ENCODE measurements around the gene NCKAP5. TPM values are rescaled to one million over a fixed set of nuclear protein-coding genes. Genes with fewer than 3 reads are reported as not detected.

Gene NCKAP5
- total RNA-seq, 2 donors from 2014 or later = 2.0 to 7.1 TPM

DNA sequence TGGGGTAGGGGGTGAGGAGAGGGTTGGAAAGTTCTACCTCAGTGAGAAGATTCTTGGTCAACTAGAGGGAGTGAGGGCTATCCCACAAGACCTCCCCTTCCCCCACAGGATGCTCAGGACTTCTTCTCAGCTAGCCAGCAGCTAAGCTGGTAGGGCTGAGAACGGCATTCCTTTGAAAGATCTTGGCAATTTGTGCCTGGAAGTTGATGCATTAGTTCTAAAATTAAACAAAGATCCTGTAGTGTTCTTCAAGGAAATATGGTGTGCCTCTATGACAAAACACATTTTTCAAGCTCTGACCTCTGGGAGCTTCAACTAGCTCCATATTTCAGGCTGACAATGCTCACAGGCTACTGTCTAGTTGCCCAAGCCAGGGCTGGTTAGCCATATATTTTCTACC is 900.6 kb downstream of the NCKAP5 start:
- no peaks in the 10 kb centered on the region for H3K4me1 ChIP-seq (replicated peaks)
- WGBS = 48% methylated on average over 1 of the region's 1 CpG
- H3K36me3 ChIP-seq = no peaks in the 10 kb centered on the region
- no peak for DNase-seq (ENCODE audit: low spot score)
- intact Hi-C loops (cut with DNase I) = no loop called here
- no peak overlapping the region for H3K27ac ChIP-seq
- TF ChIP-seq POLR2A (IDR thresholded peaks at IDR 0.05) (no peak), POLR2AphosphoS5 (IDR thresholded peaks at IDR 0.05) (no peak)
- TF ChIP-seq, protein P1, sequence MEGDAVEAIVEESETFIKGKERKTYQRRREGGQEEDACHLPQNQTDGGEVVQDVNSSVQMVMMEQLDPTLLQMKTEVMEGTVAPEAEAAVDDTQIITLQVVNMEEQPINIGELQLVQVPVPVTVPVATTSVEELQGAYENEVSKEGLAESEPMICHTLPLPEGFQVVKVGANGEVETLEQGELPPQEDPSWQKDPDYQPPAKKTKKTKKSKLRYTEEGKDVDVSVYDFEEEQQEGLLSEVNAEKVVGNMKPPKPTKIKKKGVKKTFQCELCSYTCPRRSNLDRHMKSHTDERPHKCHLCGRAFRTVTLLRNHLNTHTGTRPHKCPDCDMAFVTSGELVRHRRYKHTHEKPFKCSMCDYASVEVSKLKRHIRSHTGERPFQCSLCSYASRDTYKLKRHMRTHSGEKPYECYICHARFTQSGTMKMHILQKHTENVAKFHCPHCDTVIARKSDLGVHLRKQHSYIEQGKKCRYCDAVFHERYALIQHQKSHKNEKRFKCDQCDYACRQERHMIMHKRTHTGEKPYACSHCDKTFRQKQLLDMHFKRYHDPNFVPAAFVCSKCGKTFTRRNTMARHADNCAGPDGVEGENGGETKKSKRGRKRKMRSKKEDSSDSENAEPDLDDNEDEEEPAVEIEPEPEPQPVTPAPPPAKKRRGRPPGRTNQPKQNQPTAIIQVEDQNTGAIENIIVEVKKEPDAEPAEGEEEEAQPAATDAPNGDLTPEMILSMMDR (IDR thresholded peaks at IDR 0.05) = no peak
- H3K9me3 ChIP-seq = no peaks in the 10 kb centered on the region
- H3K27me3 ChIP-seq (replicated peaks; ENCODE audit: insufficient read depth) = no peaks in the 10 kb centered on the region
- no peak overlapping the region for H3K4me3 ChIP-seq

DNA sequence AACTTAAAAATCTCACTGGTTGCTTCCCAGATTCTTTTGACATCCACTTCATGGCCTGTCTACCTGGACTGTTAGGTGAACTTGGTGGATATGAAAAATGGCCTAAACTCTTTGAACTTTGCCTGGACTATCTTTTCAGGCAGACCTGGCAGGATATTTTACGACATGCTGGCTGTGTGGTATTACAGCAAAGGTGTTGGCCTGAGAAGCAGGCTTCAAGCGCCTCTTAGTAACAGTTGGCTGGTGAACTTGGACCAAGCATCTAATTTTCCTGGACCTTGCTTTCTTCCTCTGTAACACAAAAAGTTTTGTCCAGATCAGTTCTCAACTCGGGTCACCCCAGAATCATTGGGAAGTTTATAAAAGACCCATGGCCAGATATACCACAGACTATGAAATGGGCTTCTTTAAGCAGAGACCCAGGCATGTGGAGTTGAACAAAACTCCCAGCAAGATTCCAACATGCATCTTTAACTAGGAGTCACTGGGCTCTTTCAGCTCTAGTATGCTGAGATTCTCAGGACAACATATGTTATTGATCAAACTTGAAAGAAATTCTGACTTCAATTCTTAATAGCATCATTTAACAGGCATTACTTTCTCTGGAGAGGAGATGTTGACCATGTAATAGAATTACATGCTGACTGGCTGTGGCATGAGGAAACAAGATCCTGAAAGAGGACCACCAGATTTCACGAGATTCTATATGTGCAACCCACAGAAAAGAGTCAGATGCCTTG is 902.7 kb downstream of the NCKAP5 start:
- TF ChIP-seq POLR2A (IDR thresholded peaks at IDR 0.05) (no peak), POLR2AphosphoS5 (IDR thresholded peaks at IDR 0.05) (no peak)
- TF ChIP-seq, protein P1 (IDR thresholded peaks at IDR 0.05) = no peak
- Histone ChIP-seq H3K27ac (no peak overlapping the region), H3K4me1 (replicated peaks) (no peaks in the 10 kb centered on the region), H3K9me3 (no peaks in the 10 kb centered on the region), H3K4me3 (no peak overlapping the region), H3K27me3 (replicated peaks; ENCODE audit: insufficient read depth) (no peaks in the 10 kb centered on the region), H3K36me3 (no peaks in the 10 kb centered on the region)
- intact Hi-C loops (cut with DNase I) = no loop called here
- 91% methylated on average over 4 of the region's 4 CpGs for WGBS
- DNase-seq (ENCODE audit: low spot score) = no peak

DNA sequence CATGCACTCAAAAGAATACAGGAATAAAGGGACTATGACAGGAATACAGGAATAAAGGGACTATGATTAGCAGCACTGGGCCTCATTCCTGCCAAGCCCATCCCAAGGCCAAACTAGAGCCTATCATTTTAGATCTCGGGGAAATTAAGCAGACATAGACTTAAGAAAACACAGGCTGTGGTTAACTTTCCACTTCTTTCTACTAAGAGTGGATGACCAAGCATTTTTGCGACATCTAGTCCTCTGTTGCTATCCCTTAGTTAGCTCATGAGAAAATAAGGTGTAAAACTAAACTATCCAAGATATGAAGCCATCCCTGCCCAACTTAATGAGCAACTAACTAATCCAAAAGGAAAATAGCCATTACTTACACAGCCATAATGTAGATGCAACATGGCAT is 904.2 kb downstream of the NCKAP5 start:
- H3K36me3 ChIP-seq = no peaks in the 10 kb centered on the region
- H3K4me3 ChIP-seq = no peak overlapping the region
- TF ChIP-seq POLR2AphosphoS5 (IDR thresholded peaks at IDR 0.05) (no peak), POLR2A (IDR thresholded peaks at IDR 0.05) (no peak)
- TF ChIP-seq, protein P1 (IDR thresholded peaks at IDR 0.05) = no peak
- no peak overlapping the region for H3K27ac ChIP-seq
- no peaks in the 10 kb centered on the region for H3K4me1 ChIP-seq (replicated peaks)
- intact Hi-C loops (cut with DNase I) = no loop called here
- H3K27me3 ChIP-seq (replicated peaks; ENCODE audit: insufficient read depth) = no peaks in the 10 kb centered on the region
- no peaks in the 10 kb centered on the region for H3K9me3 ChIP-seq
- 81% methylated on average over 2 of the region's 2 CpGs for WGBS
- no peak for DNase-seq (ENCODE audit: low spot score)

DNA sequence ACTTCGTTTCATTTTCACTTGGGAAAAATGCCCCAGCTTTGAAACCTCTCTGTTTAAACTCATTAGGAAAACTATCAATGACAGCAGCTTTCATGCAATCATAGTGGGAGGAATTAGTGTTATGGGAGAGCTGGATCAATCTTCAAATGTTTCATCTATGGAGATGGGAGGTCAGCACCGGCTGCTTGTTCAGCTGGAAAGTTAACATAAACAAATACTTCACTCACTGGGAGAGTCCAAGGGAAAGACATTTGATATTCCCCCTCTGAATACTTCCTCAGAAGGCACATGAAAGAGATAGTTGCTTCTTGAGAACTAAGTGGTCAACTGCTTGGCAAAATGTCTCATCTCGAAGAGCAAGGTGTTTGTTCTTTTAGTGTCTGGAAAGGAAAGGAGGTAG is 905.5 kb downstream of the NCKAP5 start:
- intact Hi-C loops (cut with DNase I) = no loop called here
- WGBS = 23% methylated on average over 3 of the region's 3 CpGs
- DNase-seq (ENCODE audit: low spot score) = no peak

More for the DNA sequence above, 905.5 kb downstream of the NCKAP5 start:
- H3K36me3 ChIP-seq = no peaks in the 10 kb centered on the region
- H3K4me3 ChIP-seq = no peak overlapping the region
- H3K9me3 ChIP-seq = no peaks in the 10 kb centered on the region
- no peaks in the 10 kb centered on the region for H3K4me1 ChIP-seq (replicated peaks)
- H3K27ac ChIP-seq = no peak overlapping the region
- no peaks in the 10 kb centered on the region for H3K27me3 ChIP-seq (replicated peaks; ENCODE audit: insufficient read depth)
- TF ChIP-seq, protein P1 (IDR thresholded peaks at IDR 0.05) = no peak
- TF ChIP-seq POLR2A (IDR thresholded peaks at IDR 0.05) = no peak

Data from prostate gland (tissue), 2 donors.